Activated CD4-positive, alpha-beta memory T cell treated with anti-CD3 and anti-CD28 coated beads, Interleukin-2, amount 10 ng/mL, durations not matched to agents 7 days and 5 days (primary cell): Measurements from ENCODE around the gene RAB11FIP2. TPM values are rescaled to one million over a fixed set of nuclear protein-coding genes. Genes with fewer than 3 reads are reported as not detected.

Experiments used
- CTCF ChIA-PET: fragments of 350-600 bp; sonication (Branson Sonifier 250); formaldehyde crosslinking; loops from one replicate; lab custom pipeline; 2021; ENCODE audit warnings: antibody characterized with exemption, inconsistent platforms; lab: Charles Lee
- POLR2A ChIA-PET: fragments of 350-600 bp; sonication (Branson Sonifier 250); formaldehyde crosslinking; loops from one replicate; lab custom pipeline; 2021; ENCODE audit warnings: antibody characterized with exemption; lab: Charles Lee
- DNase-seq: peaks from one replicate; pipeline ENCODE4 v3.0.0-alpha.2; 2020
- H3K27ac Mint-ChIP-seq: one replicate; pipeline ENCODE4 v1.8.0; 2021; ENCODE audit warnings: mild to moderate bottlenecking, mixed read lengths
- H3K27me3 Mint-ChIP-seq: one replicate; pipeline ENCODE4 v1.8.0; 2021; ENCODE audit warnings: mixed read lengths
- H3K36me3 Mint-ChIP-seq: one replicate; pipeline ENCODE4 v1.8.0; 2021; ENCODE audit warnings: low read depth, mixed read lengths
- H3K4me1 Mint-ChIP-seq: one replicate; pipeline ENCODE4 v1.8.0; 2021; ENCODE audit warnings: mixed read lengths
- H3K4me3 Mint-ChIP-seq: one replicate; pipeline ENCODE4 v1.8.0; 2021; ENCODE audit warnings: mild to moderate bottlenecking, mixed read lengths
- H3K9me3 Mint-ChIP-seq: one replicate; pipeline ENCODE4 v1.8.0; 2021; ENCODE audit warnings: mixed read lengths
- total RNA-seq, 2 experiments: library from RNA; stranded (reverse); gene quantifications; one replicate each; pipeline ENCODE4 v1.2.3, GENCODE V29; 2021

Gene RAB11FIP2
- total RNA-seq, 2 experiments from 2014 or later: 10.7 to 12.0 TPM

GRCh38 chr10:118028619-118029018, 18.1 kb downstream of the RAB11FIP2 start:
- Mint-ChIP-seq H3K36me3 (peaks cover 11% of the 10 kb centered on the region), H3K4me3 (no peak overlapping the region), H3K4me1 (peaks cover 4% of the 10 kb centered on the region), H3K27me3 (no peaks in the 10 kb centered on the region), H3K27ac (no peak overlapping the region), H3K9me3 (no peaks in the 10 kb centered on the region)
- POLR2A ChIA-PET: no interaction called here
- DNase-seq: no peak
- CTCF ChIA-PET: no interaction called here

- Mint-ChIP-seq H3K27me3 (no peaks in the 10 kb centered on the region), H3K4me3 (no peak overlapping the region), H3K27ac (no peak overlapping the region), H3K36me3 (peaks cover 7% of the 10 kb centered on the region), H3K9me3 (no peaks in the 10 kb centered on the region), H3K4me1 (peaks cover 4% of the 10 kb centered on the region)
- DNase-seq: no peak
- CTCF ChIA-PET: no interaction called here
- POLR2A ChIA-PET: no interaction called here
These were observed 19.3 kb downstream of the RAB11FIP2 start for GRCh38 chr10:118027397-118027796.

GRCh38 chr10:118026936-118027335, 19.8 kb downstream of the RAB11FIP2 start:
- Mint-ChIP-seq H3K4me1 (peaks cover 4% of the 10 kb centered on the region), H3K4me3 (no peak overlapping the region), H3K27ac (no peak overlapping the region), H3K36me3 (peaks cover 7% of the 10 kb centered on the region), H3K9me3 (no peaks in the 10 kb centered on the region), H3K27me3 (no peaks in the 10 kb centered on the region)
- ChIA-PET CTCF (no interaction called here), POLR2A (no interaction called here)
- DNase-seq: no peak

GRCh38 chr10:118020365-118020764, 26.4 kb downstream of the RAB11FIP2 start:
- Mint-ChIP-seq H3K4me3 (no peak overlapping the region), H3K36me3 (no peaks in the 10 kb centered on the region), H3K4me1 (no peaks in the 10 kb centered on the region), H3K9me3 (no peaks in the 10 kb centered on the region), H3K27me3 (no peaks in the 10 kb centered on the region), H3K27ac (no peak overlapping the region)
- POLR2A ChIA-PET: interaction anchor here (1.0 kb wide), 1 partner anchor 14 kb away, joined by 3 read pairs; no protein-coding TSS in a partner anchor
- no peak for DNase-seq
- CTCF ChIA-PET: no interaction called here

- DNase-seq: no peak
- Mint-ChIP-seq H3K27ac (no peak overlapping the region), H3K36me3 (no peaks in the 10 kb centered on the region), H3K4me1 (no peaks in the 10 kb centered on the region), H3K9me3 (no peaks in the 10 kb centered on the region), H3K27me3 (no peaks in the 10 kb centered on the region), H3K4me3 (no peak overlapping the region)
- ChIA-PET POLR2A (no interaction called here), CTCF (no interaction called here)
These were observed 28.9 kb downstream of the RAB11FIP2 start for GRCh38 chr10:118017850-118018249.

- CTCF ChIA-PET: no interaction called here
- Mint-ChIP-seq H3K4me3 (no peak overlapping the region), H3K27ac (no peak overlapping the region), H3K4me1 (no peaks in the 10 kb centered on the region), H3K36me3 (no peaks in the 10 kb centered on the region), H3K27me3 (no peaks in the 10 kb centered on the region), H3K9me3 (no peaks in the 10 kb centered on the region)
- POLR2A ChIA-PET: no interaction called here
- DNase-seq: no peak
These were observed 29.5 kb downstream of the RAB11FIP2 start for GRCh38 chr10:118017071-118017740.

- CTCF ChIA-PET: no interaction called here
- Mint-ChIP-seq H3K4me1 (no peaks in the 10 kb centered on the region), H3K4me3 (no peak overlapping the region), H3K27me3 (no peaks in the 10 kb centered on the region), H3K27ac (no peak overlapping the region), H3K36me3 (peaks cover 8% of the 10 kb centered on the region), H3K9me3 (no peaks in the 10 kb centered on the region)
- DNase-seq: no peak
- POLR2A ChIA-PET: no interaction called here
These were observed 33.7 kb downstream of the RAB11FIP2 start for GRCh38 chr10:118012952-118013525.

GRCh38 chr10:118007773-118008172, 39.0 kb downstream of the RAB11FIP2 start:
- H3K27ac Mint-ChIP-seq: no peak overlapping the region
- peaks cover 3% of the 10 kb centered on the region for H3K4me1 Mint-ChIP-seq
- no peaks in the 10 kb centered on the region for H3K9me3 Mint-ChIP-seq
- DNase-seq: no peak
- peaks cover 29% of the 10 kb centered on the region for H3K36me3 Mint-ChIP-seq
- no peak overlapping the region for H3K4me3 Mint-ChIP-seq
- no peaks in the 10 kb centered on the region for H3K27me3 Mint-ChIP-seq
- ChIA-PET CTCF (no interaction called here), POLR2A (no interaction called here)

- no peaks in the 10 kb centered on the region for H3K27me3 Mint-ChIP-seq
- H3K27ac Mint-ChIP-seq: no peak overlapping the region
- no peak for DNase-seq
- ChIA-PET POLR2A (no interaction called here), CTCF (no interaction called here)
- H3K4me3 Mint-ChIP-seq: no peak overlapping the region
- H3K9me3 Mint-ChIP-seq: no peaks in the 10 kb centered on the region
- peaks cover 35% of the 10 kb centered on the region for H3K36me3 Mint-ChIP-seq
- H3K4me1 Mint-ChIP-seq: peaks cover 7% of the 10 kb centered on the region
These were observed 43.6 kb downstream of the RAB11FIP2 start for GRCh38 chr10:118003126-118003525.

- Mint-ChIP-seq H3K27me3 (no peaks in the 10 kb centered on the region), H3K4me1 (peaks cover 7% of the 10 kb centered on the region), H3K27ac (no peak overlapping the region), H3K9me3 (no peaks in the 10 kb centered on the region), H3K4me3 (no peak overlapping the region), H3K36me3 (peaks cover 35% of the 10 kb centered on the region)
- POLR2A ChIA-PET: no interaction called here
- no peak for DNase-seq
- CTCF ChIA-PET: no interaction called here
These were observed 44.2 kb downstream of the RAB11FIP2 start for GRCh38 chr10:118002581-118002980.

GRCh38 chr10:117997673-117998072, 49.1 kb downstream of the RAB11FIP2 start:
- H3K4me3 Mint-ChIP-seq: no peak overlapping the region

GRCh38 chr10:117996709-117997108, 50.0 kb downstream of the RAB11FIP2 start:
- no peak for DNase-seq
- Mint-ChIP-seq H3K27me3 (no peaks in the 10 kb centered on the region), H3K4me3 (no peak overlapping the region), H3K27ac (no peak overlapping the region), H3K9me3 (no peaks in the 10 kb centered on the region), H3K4me1 (no peaks in the 10 kb centered on the region), H3K36me3 (peaks cover 12% of the 10 kb centered on the region)
- ChIA-PET POLR2A (no interaction called here), CTCF (no interaction called here)

More at GRCh38 chr10:117997673-117998072, 49.1 kb downstream of the RAB11FIP2 start:
- ChIA-PET CTCF (no interaction called here), POLR2A (no interaction called here)
- no peak overlapping the region for H3K27ac Mint-ChIP-seq
- no peaks in the 10 kb centered on the region for H3K9me3 Mint-ChIP-seq
- peaks cover 18% of the 10 kb centered on the region for H3K36me3 Mint-ChIP-seq
- DNase-seq: no peak
- H3K4me1 Mint-ChIP-seq: peaks cover 3% of the 10 kb centered on the region
- H3K27me3 Mint-ChIP-seq: no peaks in the 10 kb centered on the region

- ChIA-PET POLR2A (no interaction called here), CTCF (no interaction called here)
- H3K27ac Mint-ChIP-seq: no peak overlapping the region
- H3K4me1 Mint-ChIP-seq: no peaks in the 10 kb centered on the region
- H3K4me3 Mint-ChIP-seq: no peak overlapping the region
- no peaks in the 10 kb centered on the region for H3K9me3 Mint-ChIP-seq
- peaks cover 4% of the 10 kb centered on the region for H3K36me3 Mint-ChIP-seq
- no peaks in the 10 kb centered on the region for H3K27me3 Mint-ChIP-seq
- DNase-seq: no peak
These were observed 52.0 kb downstream of the RAB11FIP2 start for GRCh38 chr10:117994771-117995170.

GRCh38 chr10:117993166-117993565, 53.6 kb downstream of the RAB11FIP2 start:
- no peak overlapping the region for H3K4me3 Mint-ChIP-seq
- H3K27ac Mint-ChIP-seq: no peak overlapping the region
- H3K36me3 Mint-ChIP-seq: peaks cover 4% of the 10 kb centered on the region
- CTCF ChIA-PET: no interaction called here
- H3K27me3 Mint-ChIP-seq: no peaks in the 10 kb centered on the region
- no peaks in the 10 kb centered on the region for H3K4me1 Mint-ChIP-seq
- DNase-seq: no peak
- POLR2A ChIA-PET: no interaction called here
- peaks cover 2% of the 10 kb centered on the region for H3K9me3 Mint-ChIP-seq
